ENCODE data around the gene S100A5. TPM values are rescaled to one million over a fixed set of nuclear protein-coding genes. Genes with fewer than 3 reads are reported as not detected.

Gene S100A5
- polyA plus RNA-seq, 1 donor, result 0.10 TPM

- no peaks in the 10 kb centered on the region for H3K9me3 ChIP-seq (ENCODE audit: control insufficient read depth, low read depth, low read length)
- H3K27ac ChIP-seq (ENCODE audit: low read length), result no peak overlapping the region
- no peaks in the 10 kb centered on the region for H3K36me3 ChIP-seq (ENCODE audit: control insufficient read depth, insufficient read depth, low read length)
- no peak for DNase-seq
- WGBS (ENCODE audit: insufficient coverage, low lambda C conversion rate), result no CpG with 5 or more reads among the region's 4 CpGs
- no peak overlapping the region for H3K4me3 ChIP-seq (ENCODE audit: low read length)
- peaks cover 30% of the 10 kb centered on the region for H3K4me1 ChIP-seq (ENCODE audit: control insufficient read depth, insufficient read depth, low read length)
- H3K27me3 ChIP-seq (ENCODE audit: control insufficient read depth, insufficient read depth, low read length), result no peaks in the 10 kb centered on the region
Measured at GRCh38 chr1:153539395-153540093, 1.2 kb downstream of the S100A5 start.

- WGBS (ENCODE audit: insufficient coverage, low lambda C conversion rate), result no CpG with 5 or more reads among the region's 6 CpGs
- Histone ChIP-seq H3K4me3 (ENCODE audit: low read length) (no peak overlapping the region), H3K27ac (ENCODE audit: low read length) (peak overlapping the region; percentile 26), H3K36me3 (ENCODE audit: control insufficient read depth, insufficient read depth, low read length) (peaks cover 3% of the 10 kb centered on the region), H3K27me3 (ENCODE audit: control insufficient read depth, insufficient read depth, low read length) (no peaks in the 10 kb centered on the region), H3K9me3 (ENCODE audit: control insufficient read depth, low read depth, low read length) (no peaks in the 10 kb centered on the region), H3K4me1 (ENCODE audit: control insufficient read depth, insufficient read depth, low read length) (peaks cover 36% of the 10 kb centered on the region)
- peak; percentile 36 to 79 for DNase-seq
Measured at GRCh38 chr1:153538315-153538821, 2.4 kb downstream of the S100A5 start.

GRCh38 chr1:153537376-153537730 is 3.4 kb downstream of the S100A5 start:
- no peaks in the 10 kb centered on the region for H3K9me3 ChIP-seq (ENCODE audit: control insufficient read depth, low read depth, low read length)
- H3K4me1 ChIP-seq (ENCODE audit: control insufficient read depth, insufficient read depth, low read length), result peaks cover 45% of the 10 kb centered on the region
- H3K27ac ChIP-seq (ENCODE audit: low read length), result no peak overlapping the region
- no peaks in the 10 kb centered on the region for H3K27me3 ChIP-seq (ENCODE audit: control insufficient read depth, insufficient read depth, low read length)
- peaks cover 3% of the 10 kb centered on the region for H3K36me3 ChIP-seq (ENCODE audit: control insufficient read depth, insufficient read depth, low read length)
- WGBS (ENCODE audit: insufficient coverage, low lambda C conversion rate), result no CpG with 5 or more reads among the region's 6 CpGs
- H3K4me3 ChIP-seq (ENCODE audit: low read length), result no peak overlapping the region
- no peak for DNase-seq

- peak overlapping the region; percentile 60 for H3K4me3 ChIP-seq (ENCODE audit: low read length)
- no peaks in the 10 kb centered on the region for H3K9me3 ChIP-seq (ENCODE audit: control insufficient read depth, low read depth, low read length)
- H3K4me1 ChIP-seq (ENCODE audit: control insufficient read depth, insufficient read depth, low read length), result peaks cover 49% of the 10 kb centered on the region
- peak overlapping the region; percentile 82 for H3K27ac ChIP-seq (ENCODE audit: low read length)
- H3K36me3 ChIP-seq (ENCODE audit: control insufficient read depth, insufficient read depth, low read length), result peaks cover 3% of the 10 kb centered on the region
- H3K27me3 ChIP-seq (ENCODE audit: control insufficient read depth, insufficient read depth, low read length), result no peaks in the 10 kb centered on the region
- no CpG with 5 or more reads among the region's 9 CpGs for WGBS (ENCODE audit: insufficient coverage, low lambda C conversion rate)
- DNase-seq, result peak in 1 of 2 donors; percentile 62
Measured at GRCh38 chr1:153536671-153537375, 3.9 kb downstream of the S100A5 start.

- no CpG with 5 or more reads among the region's 38 CpGs for WGBS (ENCODE audit: insufficient coverage, low lambda C conversion rate)
- peak; percentile 72 to 87 for DNase-seq
- H3K36me3 ChIP-seq (ENCODE audit: control insufficient read depth, insufficient read depth, low read length), result peaks cover 3% of the 10 kb centered on the region
- peak overlapping the region; percentile 82 for H3K27ac ChIP-seq (ENCODE audit: low read length)
- no peaks in the 10 kb centered on the region for H3K27me3 ChIP-seq (ENCODE audit: control insufficient read depth, insufficient read depth, low read length)
- peaks cover 52% of the 10 kb centered on the region for H3K4me1 ChIP-seq (ENCODE audit: control insufficient read depth, insufficient read depth, low read length)
- H3K9me3 ChIP-seq (ENCODE audit: control insufficient read depth, low read depth, low read length), result no peaks in the 10 kb centered on the region
- peak overlapping the region; percentile 60 for H3K4me3 ChIP-seq (ENCODE audit: low read length)
Measured at GRCh38 chr1:153536012-153536670, 4.6 kb downstream of the S100A5 start.

- DNase-seq, result peak in 1 of 2 donors; percentile 77
- Histone ChIP-seq H3K9me3 (ENCODE audit: control insufficient read depth, low read depth, low read length) (no peaks in the 10 kb centered on the region), H3K27ac (ENCODE audit: low read length) (peak within 1 kb of the TSS; percentile 82), H3K4me3 (ENCODE audit: low read length) (peak within 1 kb of the TSS; percentile 60), H3K4me1 (ENCODE audit: control insufficient read depth, insufficient read depth, low read length) (peaks cover 52% of the 10 kb centered on the region), H3K36me3 (ENCODE audit: control insufficient read depth, insufficient read depth, low read length) (peaks cover 3% of the 10 kb centered on the region), H3K27me3 (ENCODE audit: control insufficient read depth, insufficient read depth, low read length) (no peaks in the 10 kb centered on the region)
- WGBS (ENCODE audit: insufficient coverage, low lambda C conversion rate), result no CpG with 5 or more reads among the region's 18 CpGs
Measured at GRCh38 chr1:153535242-153536011, 5.3 kb downstream of the S100A5 start, which contains the start of gene S100A6. S100A6 (minus strand) TSS chr1:153535991; CDS start chr1:153535339, 652 bp downstream.

GRCh38 chr1:153534925-153535241 is 5.9 kb downstream of the S100A5 start:
- peak overlapping the region; percentile 60 for H3K4me3 ChIP-seq (ENCODE audit: low read length)
- no peak for DNase-seq
- peak overlapping the region; percentile 82 for H3K27ac ChIP-seq (ENCODE audit: low read length)
- H3K4me1 ChIP-seq (ENCODE audit: control insufficient read depth, insufficient read depth, low read length), result peaks cover 52% of the 10 kb centered on the region
- no peaks in the 10 kb centered on the region for H3K27me3 ChIP-seq (ENCODE audit: control insufficient read depth, insufficient read depth, low read length)
- no peaks in the 10 kb centered on the region for H3K9me3 ChIP-seq (ENCODE audit: control insufficient read depth, low read depth, low read length)
- H3K36me3 ChIP-seq (ENCODE audit: control insufficient read depth, insufficient read depth, low read length), result peaks cover 3% of the 10 kb centered on the region
- WGBS (ENCODE audit: insufficient coverage, low lambda C conversion rate), result no CpG with 5 or more reads among the region's 3 CpGs

GRCh38 chr1:153534226-153534924 is 6.4 kb downstream of the S100A5 start:
- no peaks in the 10 kb centered on the region for H3K9me3 ChIP-seq (ENCODE audit: control insufficient read depth, low read depth, low read length)
- no peaks in the 10 kb centered on the region for H3K27me3 ChIP-seq (ENCODE audit: control insufficient read depth, insufficient read depth, low read length)
- peak overlapping the region; percentile 97 for H3K27ac ChIP-seq (ENCODE audit: low read length)
- no peak for DNase-seq
- H3K4me1 ChIP-seq (ENCODE audit: control insufficient read depth, insufficient read depth, low read length), result peaks cover 52% of the 10 kb centered on the region
- H3K4me3 ChIP-seq (ENCODE audit: low read length), result no peak overlapping the region
- H3K36me3 ChIP-seq (ENCODE audit: control insufficient read depth, insufficient read depth, low read length), result peaks cover 3% of the 10 kb centered on the region
- WGBS (ENCODE audit: insufficient coverage, low lambda C conversion rate), result no CpG with 5 or more reads among the region's 7 CpGs

GRCh38 chr1:153533689-153534201 is 7.0 kb downstream of the S100A5 start:
- H3K4me3 ChIP-seq (ENCODE audit: low read length), result peak overlapping the region; percentile 35
- H3K4me1 ChIP-seq (ENCODE audit: control insufficient read depth, insufficient read depth, low read length), result peaks cover 52% of the 10 kb centered on the region
- H3K36me3 ChIP-seq (ENCODE audit: control insufficient read depth, insufficient read depth, low read length), result peaks cover 3% of the 10 kb centered on the region
- no peaks in the 10 kb centered on the region for H3K9me3 ChIP-seq (ENCODE audit: control insufficient read depth, low read depth, low read length)
- H3K27me3 ChIP-seq (ENCODE audit: control insufficient read depth, insufficient read depth, low read length), result no peaks in the 10 kb centered on the region
- WGBS (ENCODE audit: insufficient coverage, low lambda C conversion rate), result no CpG with 5 or more reads among the region's 13 CpGs
- peak overlapping the region; percentile 97 for H3K27ac ChIP-seq (ENCODE audit: low read length)
- DNase-seq, result peak in 1 of 2 donors; percentile 65
